Lung microvascular endothelial cell (primary cell): ENCODE measurements around the gene STX11. TPM values are rescaled to one million over a fixed set of nuclear protein-coding genes. Genes with fewer than 3 reads are reported as not detected.
A peak's percentile ranks its signal among the peaks of the same experiment; 100 is the strongest.

Source experiments
- DNase-seq, 2 donors: peaks; one replicate each; pipeline versions ENCODE4 v3.0.0 to v3.0.0-alpha.2; 2010; ENCODE audit warnings: low read depth in 2 of 2
- total RNA-seq: library from RNA; depleted of rRNA; stranded (reverse); fragments of >200 nt; gene quantifications from 2 replicates; pipeline ENCODE4 v1.2.1, GENCODE V29; 2014

The STX11 gene
- total RNA-seq, 1 donor from 2014 or later, result 22.6 TPM

- DNase-seq, result no peak
Measured at GRCh38 chr6:144141470-144141869, 8.8 kb upstream of the STX11 start.

DNA sequence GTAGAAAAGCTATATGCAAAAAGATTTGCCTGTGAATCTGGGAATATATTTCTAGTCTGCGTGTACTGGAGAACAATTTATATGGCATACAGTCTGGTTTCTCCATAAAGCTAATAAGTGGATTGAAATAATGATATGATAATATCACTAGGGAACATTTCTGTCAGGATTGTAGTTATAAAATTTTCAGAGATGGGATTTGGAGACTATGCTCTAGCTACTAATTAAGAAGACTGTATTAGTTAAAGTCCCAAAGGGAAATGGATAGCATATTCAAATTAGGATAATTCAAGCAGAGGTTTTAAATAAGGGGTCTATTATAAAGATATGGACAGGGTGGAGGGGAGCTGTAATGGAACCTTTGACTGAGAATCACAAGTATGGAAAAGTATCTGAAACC is 7.2 kb upstream of the STX11 start:
- no peak for DNase-seq

DNA sequence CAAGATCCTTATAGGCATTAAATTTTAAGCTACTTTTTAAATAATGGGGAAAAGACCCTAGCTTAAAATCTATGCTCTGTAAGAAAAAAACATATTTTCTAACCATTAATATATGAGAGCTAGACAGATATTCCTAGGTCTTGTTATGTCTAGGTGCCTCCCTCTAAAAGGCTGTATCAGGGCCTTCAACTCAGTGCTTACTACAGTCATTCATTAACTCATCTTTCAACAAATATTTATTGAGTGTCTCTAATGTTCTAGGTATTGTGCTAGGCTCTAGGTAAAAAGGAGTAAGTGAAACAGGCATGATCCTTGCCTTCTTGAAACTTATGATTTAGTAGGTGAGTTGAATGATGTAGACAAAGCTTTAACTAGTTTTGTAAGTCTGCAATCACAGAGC is 6.4 kb upstream of the STX11 start:
- DNase-seq, result no peak

GRCh38 chr6:144144996-144145395 is 5.3 kb upstream of the STX11 start:
- DNase-seq, result peak; percentile 8 to 70

DNA sequence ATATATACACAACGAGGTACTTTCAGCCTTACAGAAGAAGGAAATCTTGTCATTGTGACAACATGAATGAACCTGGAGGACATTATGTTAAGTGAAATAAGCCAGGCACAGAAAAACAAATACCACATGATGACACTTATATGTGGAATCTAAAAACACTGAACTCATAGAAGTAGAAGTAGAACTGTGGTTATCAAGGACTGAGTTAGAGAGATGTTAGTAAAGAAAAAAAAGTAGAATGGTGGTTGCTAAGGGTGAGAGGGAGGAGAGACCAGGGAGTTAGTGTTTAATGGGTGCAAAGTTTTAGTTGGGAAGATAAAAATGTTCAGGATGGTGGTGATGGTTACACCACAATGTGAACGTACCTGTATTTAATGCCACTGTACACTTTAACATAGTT is 4.8 kb upstream of the STX11 start:
- DNase-seq, result no peak

GRCh38 chr6:144148886-144149285 is 1.4 kb upstream of the STX11 start:
- DNase-seq, result peak in 1 of 2 donors; percentile 90

DNA sequence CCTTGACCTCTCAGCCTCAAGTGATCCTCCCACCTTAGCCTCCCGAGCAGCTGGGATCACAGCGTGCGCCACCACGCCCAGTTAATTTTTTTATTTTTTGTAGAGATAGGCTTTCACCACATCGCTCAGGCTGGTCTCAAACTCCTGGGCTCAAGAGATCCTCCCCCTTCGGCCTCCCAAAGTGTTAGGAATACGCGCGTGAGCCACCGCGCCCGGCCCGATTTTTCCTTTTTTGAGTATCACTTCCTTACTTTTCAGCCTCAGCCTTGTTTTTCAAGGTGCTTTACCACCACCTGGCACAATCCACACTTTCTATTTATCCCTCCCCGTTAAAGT is 791 bp upstream of the STX11 start:
- DNase-seq, result peak in 1 of 2 donors; percentile 4

- peak; percentile 66 to 80 for DNase-seq
Measured at GRCh38 chr6:144150710-144151657, 667 bp downstream of the STX11 start.

- no peak for DNase-seq
Measured at GRCh38 chr6:144152334-144152900, 2.1 kb downstream of the STX11 start.

DNA sequence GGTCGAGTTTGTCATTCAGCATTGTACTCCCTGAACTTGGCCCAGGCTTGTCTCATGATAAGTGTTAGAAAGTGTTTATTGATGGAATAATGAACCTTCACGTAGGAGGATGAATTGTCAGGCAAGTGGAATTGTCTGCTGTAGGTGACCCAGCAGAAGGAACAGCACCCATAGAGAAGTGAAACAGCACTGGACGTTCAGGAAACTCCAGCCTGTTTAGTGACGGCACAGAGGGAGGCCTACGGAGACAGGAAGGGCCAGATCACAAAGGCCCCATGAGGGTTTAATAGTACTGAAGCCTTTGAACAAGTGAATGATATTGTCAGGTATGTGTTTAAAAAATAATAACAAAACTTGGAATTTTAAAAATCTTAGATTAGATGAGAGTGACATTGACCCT is 2.9 kb downstream of the STX11 start:
- peak in 1 of 2 donors; percentile 34 for DNase-seq

GRCh38 chr6:144153971-144154370 is 3.7 kb downstream of the STX11 start:
- no peak for DNase-seq

DNA sequence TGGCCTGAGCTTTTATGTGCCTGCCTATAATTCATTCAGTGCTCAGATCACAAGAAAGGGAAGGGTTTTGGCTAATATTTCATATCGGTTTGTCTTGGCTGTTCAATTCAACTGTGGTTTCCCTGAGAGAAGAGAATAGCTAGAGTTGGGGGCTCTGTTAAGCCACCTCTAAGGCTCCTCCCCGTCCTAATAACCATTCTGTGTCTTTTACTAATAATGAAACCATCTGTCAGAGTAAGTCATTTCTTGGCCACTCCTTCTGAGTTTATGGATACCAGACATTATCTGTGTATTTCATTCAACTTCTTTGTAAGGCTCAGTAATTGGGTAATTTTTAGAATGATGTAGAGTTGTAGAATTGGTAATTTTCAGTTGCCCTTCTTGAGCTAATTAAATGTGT is 5.2 kb downstream of the STX11 start:
- DNase-seq, result no peak

DNA sequence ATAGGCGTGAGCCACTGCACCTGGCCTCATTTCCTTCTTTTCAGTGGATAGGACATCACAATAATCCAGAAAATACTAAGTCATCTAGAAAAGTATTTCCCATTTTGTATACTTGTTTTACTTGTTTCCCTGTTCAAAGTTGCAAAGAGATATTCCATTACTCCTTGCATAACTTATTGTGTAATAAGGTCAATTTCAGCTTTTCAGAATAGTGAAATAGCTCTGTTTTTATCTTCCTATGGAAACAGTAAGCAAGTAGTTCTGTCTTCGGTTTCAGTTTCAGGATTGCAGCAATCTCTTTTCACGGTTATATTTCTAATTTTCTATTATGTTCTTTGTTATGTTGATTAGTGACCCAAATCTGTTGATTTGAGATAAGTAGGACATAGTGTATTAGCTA is 6.0 kb downstream of the STX11 start:
- peak in 1 of 2 donors; percentile 21 for DNase-seq

DNA sequence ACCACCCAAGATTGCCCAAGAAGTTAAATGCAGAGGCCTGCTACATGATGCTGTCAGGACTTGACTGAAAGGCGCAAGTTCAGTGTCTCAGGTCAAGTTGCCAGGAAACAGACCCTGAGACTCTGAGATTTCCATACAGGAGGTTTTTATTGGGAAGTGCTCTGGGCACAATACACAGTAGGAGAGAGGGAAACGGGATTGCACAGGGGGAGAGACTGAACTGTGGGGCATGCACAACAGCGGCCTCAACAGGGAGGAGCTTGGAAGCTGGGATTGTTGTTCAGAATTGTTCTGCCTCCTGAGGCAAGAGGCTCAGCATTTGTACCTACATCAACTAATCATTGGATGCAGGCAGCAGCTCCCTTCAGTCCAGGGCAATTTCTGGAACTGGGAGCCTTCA is 6.7 kb downstream of the STX11 start:
- peak; percentile 29 to 73 for DNase-seq

- peak; percentile 62 to 81 for DNase-seq
Measured at GRCh38 chr6:144158133-144158532, 7.8 kb downstream of the STX11 start.

GRCh38 chr6:144159223-144159622 is 8.9 kb downstream of the STX11 start:
- peak; percentile 82 to 87 for DNase-seq

DNA sequence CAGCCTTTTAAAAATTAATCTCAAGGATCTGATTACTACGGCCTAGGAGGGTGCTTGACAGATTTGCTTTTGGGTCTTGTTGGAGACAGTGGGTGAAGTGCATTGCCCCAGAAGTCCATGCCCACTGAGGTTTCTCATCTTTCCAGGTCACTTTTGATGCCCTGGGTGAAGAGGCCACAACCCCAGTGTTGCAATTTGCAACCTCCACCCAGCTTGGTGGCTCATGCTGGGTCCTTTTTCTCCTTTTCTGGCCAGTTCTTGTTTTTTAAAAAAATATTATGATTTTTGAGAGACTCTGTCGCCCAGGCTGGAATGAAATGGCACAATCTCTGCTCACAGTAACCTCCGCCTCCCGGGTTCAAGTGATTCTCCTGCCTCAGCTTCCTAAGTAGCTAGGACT is 9.4 kb downstream of the STX11 start:
- DNase-seq, result no peak

DNA sequence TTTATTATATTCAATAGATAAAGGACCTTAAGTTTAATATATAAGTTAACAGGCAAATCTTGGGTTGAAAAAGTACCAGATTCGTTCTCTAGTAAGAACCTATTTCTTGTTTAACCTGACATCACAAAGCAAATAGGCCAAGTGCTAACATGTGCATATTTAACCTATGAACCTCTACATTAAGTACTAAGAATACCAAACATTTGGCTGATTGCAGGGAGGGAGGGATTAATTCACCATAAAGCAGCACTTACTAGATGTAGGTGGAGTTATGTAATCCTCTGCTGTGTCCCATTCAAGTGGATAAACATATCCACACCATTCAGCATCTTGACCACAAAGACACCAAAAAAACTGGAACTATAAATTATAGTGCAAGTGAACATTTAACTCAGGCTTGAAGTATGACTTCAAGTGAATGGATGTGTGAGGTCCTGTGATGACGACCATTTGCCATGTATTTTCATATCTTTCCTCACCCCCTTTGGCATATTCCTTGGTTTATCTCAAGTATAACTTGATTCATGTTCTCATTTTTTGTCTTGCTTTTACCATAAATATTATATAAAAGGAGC is 10.2 kb downstream of the STX11 start:
- no peak for DNase-seq

DNA sequence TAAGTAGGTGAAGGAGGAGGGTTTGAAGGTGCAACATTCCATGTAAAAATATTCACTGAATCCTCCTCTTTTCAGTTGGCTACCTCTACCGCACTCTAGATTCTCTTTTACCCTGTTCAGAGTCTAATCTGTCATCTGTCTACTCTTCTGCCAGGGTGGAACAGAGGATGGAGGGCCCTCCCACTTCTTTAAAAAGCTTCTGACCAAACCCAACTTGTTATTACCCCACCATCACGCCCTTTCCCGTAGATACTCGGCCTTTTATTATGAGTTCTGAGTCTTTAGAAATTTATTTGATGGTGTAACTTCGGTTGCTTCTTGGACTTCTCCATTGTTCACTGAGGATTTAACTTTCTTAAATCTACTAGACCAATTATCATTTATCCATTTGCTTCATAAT is 11.7 kb downstream of the STX11 start:
- DNase-seq, result no peak

- DNase-seq, result no peak
Measured at GRCh38 chr6:144162977-144163376, 12.7 kb downstream of the STX11 start.

DNA sequence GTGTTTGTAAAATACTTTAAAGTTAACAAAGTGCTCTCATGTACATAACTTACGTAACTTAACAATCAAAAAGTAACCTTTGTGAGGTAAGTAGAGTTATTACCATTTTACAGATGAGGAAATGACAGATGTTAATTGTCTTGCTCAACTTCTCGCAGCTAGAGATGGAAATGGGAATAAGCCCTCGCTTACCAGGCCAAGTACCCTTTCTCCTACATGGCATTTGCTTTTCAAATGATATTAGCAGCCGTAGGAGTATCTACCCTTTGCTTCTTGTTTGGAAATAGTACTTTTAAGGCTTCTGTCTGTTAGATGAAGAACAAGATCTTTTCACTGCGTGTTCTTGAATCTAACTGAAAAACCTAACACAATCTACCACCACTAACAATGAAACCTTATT is 15.5 kb downstream of the STX11 start:
- DNase-seq, result no peak

- no peak for DNase-seq
Measured at GRCh38 chr6:144170044-144170443, 19.7 kb downstream of the STX11 start.

DNA sequence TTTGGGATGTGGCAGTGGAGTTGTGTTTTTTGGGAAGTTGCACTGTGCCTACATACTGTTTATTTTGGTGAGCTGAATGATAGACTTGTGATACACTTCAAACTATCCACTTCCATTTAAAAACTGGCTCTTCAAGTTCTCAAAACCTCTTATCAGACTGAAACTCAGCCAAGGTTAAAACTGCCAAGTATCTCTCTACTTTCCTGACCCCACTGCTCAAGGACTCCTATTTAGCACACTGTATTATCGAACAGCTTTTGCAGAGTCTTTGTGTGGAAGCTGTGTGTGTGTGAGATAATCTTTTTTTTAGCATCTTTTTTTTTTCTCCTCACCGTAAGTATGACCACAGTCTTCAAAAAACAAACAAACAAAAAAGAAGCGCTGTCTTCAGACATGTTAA is 21.1 kb downstream of the STX11 start:
- DNase-seq, result no peak
